ENCODE results near the gene PCK1. TPM values are rescaled to one million over a fixed set of nuclear protein-coding genes. Genes with fewer than 3 reads are reported as not detected.

Gene PCK1
- total RNA-seq, 1 experiment from 2014 or later, result 0.21 TPM

DNA sequence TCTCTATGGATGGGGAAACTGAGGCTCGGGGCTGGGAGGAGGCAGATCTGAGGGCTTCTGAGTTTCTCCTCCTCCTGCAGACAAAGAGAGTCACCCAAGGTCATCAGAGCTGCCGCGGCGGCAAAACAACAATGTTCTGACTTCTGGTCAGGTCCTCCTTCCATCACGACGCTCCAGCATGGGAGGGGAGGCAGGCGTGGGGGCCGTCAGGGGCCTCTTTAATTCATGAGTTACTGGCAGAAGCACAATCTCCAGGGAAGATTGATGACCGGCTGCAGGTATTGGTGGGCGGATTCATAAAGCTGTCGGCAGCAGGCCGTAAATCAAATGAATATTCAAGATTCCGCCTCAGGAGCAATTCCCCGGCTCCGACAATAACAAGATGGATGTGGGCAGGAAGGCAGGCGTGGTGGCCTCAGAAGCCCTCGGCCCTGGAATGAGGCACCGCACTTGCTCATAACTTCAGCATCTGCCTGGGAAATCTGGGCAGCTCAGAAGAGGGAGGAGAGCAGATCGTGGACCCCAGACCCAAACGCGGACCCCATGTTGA lies 19.1 kb downstream of the PCK1 start:
- TF ChIP-seq POLR2AphosphoS5 (IDR thresholded peaks at IDR 0.05; ENCODE audit: low read depth, low read length), result no peak
- no peak for TF ChIP-seq SIN3A (IDR thresholded peaks at IDR 0.05; ENCODE audit: borderline replicate concordance, insufficient read depth, low read depth, low read length)
- TF ChIP-seq, protein P1, sequence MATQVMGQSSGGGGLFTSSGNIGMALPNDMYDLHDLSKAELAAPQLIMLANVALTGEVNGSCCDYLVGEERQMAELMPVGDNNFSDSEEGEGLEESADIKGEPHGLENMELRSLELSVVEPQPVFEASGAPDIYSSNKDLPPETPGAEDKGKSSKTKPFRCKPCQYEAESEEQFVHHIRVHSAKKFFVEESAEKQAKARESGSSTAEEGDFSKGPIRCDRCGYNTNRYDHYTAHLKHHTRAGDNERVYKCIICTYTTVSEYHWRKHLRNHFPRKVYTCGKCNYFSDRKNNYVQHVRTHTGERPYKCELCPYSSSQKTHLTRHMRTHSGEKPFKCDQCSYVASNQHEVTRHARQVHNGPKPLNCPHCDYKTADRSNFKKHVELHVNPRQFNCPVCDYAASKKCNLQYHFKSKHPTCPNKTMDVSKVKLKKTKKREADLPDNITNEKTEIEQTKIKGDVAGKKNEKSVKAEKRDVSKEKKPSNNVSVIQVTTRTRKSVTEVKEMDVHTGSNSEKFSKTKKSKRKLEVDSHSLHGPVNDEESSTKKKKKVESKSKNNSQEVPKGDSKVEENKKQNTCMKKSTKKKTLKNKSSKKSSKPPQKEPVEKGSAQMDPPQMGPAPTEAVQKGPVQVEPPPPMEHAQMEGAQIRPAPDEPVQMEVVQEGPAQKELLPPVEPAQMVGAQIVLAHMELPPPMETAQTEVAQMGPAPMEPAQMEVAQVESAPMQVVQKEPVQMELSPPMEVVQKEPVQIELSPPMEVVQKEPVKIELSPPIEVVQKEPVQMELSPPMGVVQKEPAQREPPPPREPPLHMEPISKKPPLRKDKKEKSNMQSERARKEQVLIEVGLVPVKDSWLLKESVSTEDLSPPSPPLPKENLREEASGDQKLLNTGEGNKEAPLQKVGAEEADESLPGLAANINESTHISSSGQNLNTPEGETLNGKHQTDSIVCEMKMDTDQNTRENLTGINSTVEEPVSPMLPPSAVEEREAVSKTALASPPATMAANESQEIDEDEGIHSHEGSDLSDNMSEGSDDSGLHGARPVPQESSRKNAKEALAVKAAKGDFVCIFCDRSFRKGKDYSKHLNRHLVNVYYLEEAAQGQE (IDR thresholded peaks at IDR 0.05; ENCODE audit: insufficient read depth in 1 of 2, low read depth in 2 of 2, low read length in 1 of 2), result no peak
- TF ChIP-seq TCF7L2 (IDR thresholded peaks at IDR 0.05; ENCODE audit: low read depth, low read length), result no peak
- TF ChIP-seq, protein P2, sequence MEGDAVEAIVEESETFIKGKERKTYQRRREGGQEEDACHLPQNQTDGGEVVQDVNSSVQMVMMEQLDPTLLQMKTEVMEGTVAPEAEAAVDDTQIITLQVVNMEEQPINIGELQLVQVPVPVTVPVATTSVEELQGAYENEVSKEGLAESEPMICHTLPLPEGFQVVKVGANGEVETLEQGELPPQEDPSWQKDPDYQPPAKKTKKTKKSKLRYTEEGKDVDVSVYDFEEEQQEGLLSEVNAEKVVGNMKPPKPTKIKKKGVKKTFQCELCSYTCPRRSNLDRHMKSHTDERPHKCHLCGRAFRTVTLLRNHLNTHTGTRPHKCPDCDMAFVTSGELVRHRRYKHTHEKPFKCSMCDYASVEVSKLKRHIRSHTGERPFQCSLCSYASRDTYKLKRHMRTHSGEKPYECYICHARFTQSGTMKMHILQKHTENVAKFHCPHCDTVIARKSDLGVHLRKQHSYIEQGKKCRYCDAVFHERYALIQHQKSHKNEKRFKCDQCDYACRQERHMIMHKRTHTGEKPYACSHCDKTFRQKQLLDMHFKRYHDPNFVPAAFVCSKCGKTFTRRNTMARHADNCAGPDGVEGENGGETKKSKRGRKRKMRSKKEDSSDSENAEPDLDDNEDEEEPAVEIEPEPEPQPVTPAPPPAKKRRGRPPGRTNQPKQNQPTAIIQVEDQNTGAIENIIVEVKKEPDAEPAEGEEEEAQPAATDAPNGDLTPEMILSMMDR (IDR thresholded peaks at IDR 0.05), result no peak

DNA sequence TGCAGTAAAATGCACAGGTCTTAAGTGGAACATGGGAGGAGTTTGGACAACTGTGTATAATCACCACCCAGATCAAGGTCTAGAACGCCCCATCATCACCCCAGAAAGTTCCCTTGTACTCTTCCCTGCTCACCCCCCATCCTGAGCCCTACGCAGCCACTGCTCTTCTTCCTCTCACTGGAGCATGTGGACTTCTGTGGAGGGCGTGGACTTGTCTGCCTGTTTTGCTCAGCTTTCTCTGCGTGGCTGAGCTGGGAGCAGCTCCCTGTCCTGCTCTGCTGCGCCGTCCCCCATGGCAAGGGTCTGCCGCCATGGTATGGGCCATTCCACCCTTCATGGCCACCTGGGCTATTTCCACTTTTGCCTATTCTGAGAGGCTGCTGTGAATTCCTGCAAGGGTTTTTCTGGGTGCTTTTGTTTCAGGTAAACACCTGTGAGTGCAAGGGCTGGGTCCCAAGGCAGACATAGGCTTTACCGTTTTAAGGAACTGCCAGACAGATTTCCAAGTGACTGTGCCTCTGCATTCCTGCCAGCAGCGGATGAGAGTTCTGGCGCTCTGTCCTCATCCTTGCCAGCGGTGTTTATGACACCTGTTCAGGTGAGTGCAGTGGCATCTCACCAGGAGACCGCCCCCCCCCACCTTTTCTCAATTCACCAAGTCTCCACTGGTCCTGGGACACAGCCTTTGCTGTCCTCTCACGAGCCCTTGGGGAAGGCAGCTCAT lies 19.7 kb downstream of the PCK1 start:
- DNase-seq (ENCODE audit: low read depth, low spot score) (no peak), ATAC-seq (no peak)
- intact Hi-C loops (cut with micrococcal nuclease; ENCODE audit: unreplicated experiment) (no loop called here), in situ Hi-C loops (cut with HindIII; ENCODE audit: low pct_unique_long_range_greater_than_20kb, low sequenced_read_pairs) (no loop called here)
- BruUV-seq (replicated peaks), result no TSS peak
- POLR2A ChIA-PET, result no interaction called here
- Histone ChIP-seq H3K9me3 (ENCODE audit: control insufficient read depth, insufficient read depth, low read depth, low read length) (no peaks in the 10 kb centered on the region), H3K27me3 (ENCODE audit: control insufficient read depth, insufficient read depth, low read length) (peaks cover 16% of the 10 kb centered on the region; the same call in 1 of the 2 replicates), H3K4me3 (ENCODE audit: low read depth in 2 of 2, low read length in 2 of 2) (no peak overlapping the region), H3K4me1 (ENCODE audit: control insufficient read depth, insufficient read depth, low read length) (peaks cover 5% of the 10 kb centered on the region), H3K36me3 (ENCODE audit: control insufficient read depth, insufficient read depth, low read length) (no peaks in the 10 kb centered on the region), H3K27ac (ENCODE audit: low read length) (no peak overlapping the region)
- TF ChIP-seq TCF7L2 (IDR thresholded peaks at IDR 0.05; ENCODE audit: low read depth, low read length) (no peak), SIN3A (IDR thresholded peaks at IDR 0.05; ENCODE audit: borderline replicate concordance, insufficient read depth, low read depth, low read length) (no peak), POLR2AphosphoS5 (IDR thresholded peaks at IDR 0.05; ENCODE audit: low read depth, low read length) (no peak)
- TF ChIP-seq, protein P2 (IDR thresholded peaks at IDR 0.05), result no peak
- TF ChIP-seq, protein P1 (IDR thresholded peaks at IDR 0.05; ENCODE audit: insufficient read depth in 1 of 2, low read depth in 2 of 2, low read length in 1 of 2), result no peak
- CTCF ChIA-PET, result no interaction called here

More for the DNA sequence above, 19.1 kb downstream of the PCK1 start:
- no peak overlapping the region for H3K27ac ChIP-seq (ENCODE audit: low read length)
- H3K36me3 ChIP-seq (ENCODE audit: control insufficient read depth, insufficient read depth, low read length), result no peaks in the 10 kb centered on the region
- POLR2A ChIA-PET, result no interaction called here
- H3K4me1 ChIP-seq (ENCODE audit: control insufficient read depth, insufficient read depth, low read length), result peaks cover 5% of the 10 kb centered on the region
- no peaks in the 10 kb centered on the region for H3K9me3 ChIP-seq (ENCODE audit: control insufficient read depth, insufficient read depth, low read depth, low read length)
- H3K27me3 ChIP-seq (ENCODE audit: control insufficient read depth, insufficient read depth, low read length), result peaks cover 19% of the 10 kb centered on the region; the same call in 1 of the 2 replicates
- CTCF ChIA-PET, result no interaction called here
- ATAC-seq (no peak), DNase-seq (ENCODE audit: low read depth, low spot score) (no peak)
- BruUV-seq (replicated peaks), result no TSS peak
- in situ Hi-C loops (cut with HindIII; ENCODE audit: low pct_unique_long_range_greater_than_20kb, low sequenced_read_pairs) (no loop called here), intact Hi-C loops (cut with micrococcal nuclease; ENCODE audit: unreplicated experiment) (no loop called here)
- no peak overlapping the region for H3K4me3 ChIP-seq (ENCODE audit: low read depth in 2 of 2, low read length in 2 of 2)

All from Panc1 (cell line).